Smooth muscle cell (in vitro differentiated cells): ENCODE measurements around the gene CTPS1. TPM values are rescaled to one million over a fixed set of nuclear protein-coding genes. Genes with fewer than 3 reads are reported as not detected.

Experiments used
- DNase-seq: peaks from one replicate; lab custom pipeline; 2025; ENCODE audit not compliant: unreplicated experiment; lab: John Stamatoyannopoulos, UW
- H2AFZ ChIP-seq: fragments of 200-600 bp; sonication (generic); 2 replicates; pipeline ENCODE4 v1.6.0; 2016; ENCODE audit warnings: antibody characterized with exemption, low read depth, mild to moderate bottlenecking
- H3F3A ChIP-seq: fragments of 200-600 bp; sonication (generic); 2 replicates; pipeline ENCODE4 v1.6.0; 2017; ENCODE audit warnings: antibody characterized with exemption, low read depth
- H3K27ac ChIP-seq: fragments of 200-600 bp; sonication (generic); 2 replicates; pipeline ENCODE4 v1.5.1; 2016; ENCODE audit warnings: low read depth, mild to moderate bottlenecking
- H3K27me3 ChIP-seq: fragments of 200-600 bp; sonication (generic); 2 replicates; pipeline ENCODE4 v1.6.1; 2016; ENCODE audit warnings: low read depth, mild to moderate bottlenecking
- H3K36me3 ChIP-seq: fragments of 200-600 bp; sonication (generic); 2 replicates; pipeline ENCODE4 v1.5.1; 2016; ENCODE audit warnings: low read depth
- H3K4me1 ChIP-seq: fragments of 200-600 bp; sonication (generic); 2 replicates; pipeline ENCODE4 v1.5.1; 2016; ENCODE audit warnings: low read depth
- H3K4me2 ChIP-seq: fragments of 200-600 bp; sonication (generic); 2 replicates; pipeline ENCODE4 v1.6.0; 2016; ENCODE audit warnings: mild to moderate bottlenecking
- H3K4me3 ChIP-seq: fragments of 200-600 bp; sonication (generic); 2 replicates; pipeline ENCODE4 v1.5.1; 2016; ENCODE audit warnings: mild to moderate bottlenecking
- H3K79me2 ChIP-seq: fragments of 200-600 bp; sonication (generic); 2 replicates; pipeline ENCODE4 v1.6.0; 2016; ENCODE audit warnings: low read depth, mild to moderate bottlenecking
- H3K9ac ChIP-seq: fragments of 200-600 bp; sonication (generic); 2 replicates; pipeline ENCODE4 v1.6.0; 2016; ENCODE audit warnings: low read depth
- H3K9me3 ChIP-seq: fragments of 200-600 bp; sonication (generic); replicated peaks from 2 replicates; pipeline ENCODE4 v1.5.1; 2016; ENCODE audit warnings: low read depth
- H4K20me1 ChIP-seq: fragments of 200-600 bp; sonication (generic); 2 replicates; pipeline ENCODE4 v1.6.0; 2016; ENCODE audit warnings: low read depth
- WGBS: methylation state at CpG from one replicate; pipeline ENCODE4 v1.1.7; 2016; ENCODE audit warnings: low lambda C conversion rate; 5-methylcytosine and 5-hydroxymethylcytosine counted together
- polyA plus RNA-seq: library from polyadenylated mRNA; unstranded; fragments of >200 nt; fragmentation: Nextera tagmentation; extraction: Ambion mirVana; gene quantifications from 2 replicates; pipeline ENCODE4 v1.2.1, GENCODE V29; 2016
- total RNA-seq: library from RNA; depleted of rRNA; stranded (reverse); fragments of >200 nt; gene quantifications from 2 replicates; pipeline ENCODE4 v1.2.3, GENCODE V29; 2014
- TF ChIP-seq, protein P1 (sequence below): fragments of 200-600 bp; sonication (generic); IDR thresholded peaks from 2 replicates; pipeline ENCODE4 v1.5.1; 2017; ENCODE audit warnings: borderline replicate concordance, mild to moderate bottlenecking, antibody characterized with exemption; ENCODE audit not compliant: insufficient read depth, poor library complexity, severe bottlenecking

The CTPS1 gene
- total and polyA plus RNA-seq, 2 experiments from 2014 or later = 20.9 to 24.4 TPM

DNA sequence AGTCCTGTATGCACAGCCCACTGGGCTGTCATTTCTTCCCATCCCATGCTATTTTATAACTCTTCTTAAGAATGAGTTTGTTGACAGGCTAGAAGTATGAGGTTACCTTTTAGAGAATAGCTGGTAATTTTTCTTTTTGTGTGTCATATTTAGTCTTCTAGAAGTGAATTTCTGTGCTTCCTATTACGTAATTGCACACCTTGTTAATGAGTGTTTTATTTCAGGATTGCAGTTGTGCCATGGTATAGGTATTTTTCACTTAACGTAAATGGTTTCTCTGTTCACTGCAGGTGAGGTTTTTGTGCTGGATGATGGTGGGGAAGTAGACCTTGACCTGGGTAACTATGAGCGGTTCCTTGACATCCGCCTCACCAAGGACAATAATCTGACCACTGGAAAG lies 5.0 kb downstream of the CTPS1 start:
- Histone ChIP-seq H3K9ac (no peak overlapping the region), H3F3A (peaks cover 4% of the 10 kb centered on the region), H4K20me1 (peaks cover 44% of the 10 kb centered on the region), H3K4me1 (peaks cover 13% of the 10 kb centered on the region), H3K79me2 (peaks cover 37% of the 10 kb centered on the region), H3K27ac (no peak overlapping the region), H3K4me2 (no peak overlapping the region), H2AFZ (no peak overlapping the region), H3K27me3 (no peaks in the 10 kb centered on the region), H3K4me3 (no peak overlapping the region), H3K36me3 (peaks cover 19% of the 10 kb centered on the region), H3K9me3 (no peaks in the 10 kb centered on the region)
- 98% methylated on average over 4 of the region's 4 CpGs for WGBS
- TF ChIP-seq, protein P1, sequence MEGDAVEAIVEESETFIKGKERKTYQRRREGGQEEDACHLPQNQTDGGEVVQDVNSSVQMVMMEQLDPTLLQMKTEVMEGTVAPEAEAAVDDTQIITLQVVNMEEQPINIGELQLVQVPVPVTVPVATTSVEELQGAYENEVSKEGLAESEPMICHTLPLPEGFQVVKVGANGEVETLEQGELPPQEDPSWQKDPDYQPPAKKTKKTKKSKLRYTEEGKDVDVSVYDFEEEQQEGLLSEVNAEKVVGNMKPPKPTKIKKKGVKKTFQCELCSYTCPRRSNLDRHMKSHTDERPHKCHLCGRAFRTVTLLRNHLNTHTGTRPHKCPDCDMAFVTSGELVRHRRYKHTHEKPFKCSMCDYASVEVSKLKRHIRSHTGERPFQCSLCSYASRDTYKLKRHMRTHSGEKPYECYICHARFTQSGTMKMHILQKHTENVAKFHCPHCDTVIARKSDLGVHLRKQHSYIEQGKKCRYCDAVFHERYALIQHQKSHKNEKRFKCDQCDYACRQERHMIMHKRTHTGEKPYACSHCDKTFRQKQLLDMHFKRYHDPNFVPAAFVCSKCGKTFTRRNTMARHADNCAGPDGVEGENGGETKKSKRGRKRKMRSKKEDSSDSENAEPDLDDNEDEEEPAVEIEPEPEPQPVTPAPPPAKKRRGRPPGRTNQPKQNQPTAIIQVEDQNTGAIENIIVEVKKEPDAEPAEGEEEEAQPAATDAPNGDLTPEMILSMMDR = no peak
- no peak for DNase-seq

DNA sequence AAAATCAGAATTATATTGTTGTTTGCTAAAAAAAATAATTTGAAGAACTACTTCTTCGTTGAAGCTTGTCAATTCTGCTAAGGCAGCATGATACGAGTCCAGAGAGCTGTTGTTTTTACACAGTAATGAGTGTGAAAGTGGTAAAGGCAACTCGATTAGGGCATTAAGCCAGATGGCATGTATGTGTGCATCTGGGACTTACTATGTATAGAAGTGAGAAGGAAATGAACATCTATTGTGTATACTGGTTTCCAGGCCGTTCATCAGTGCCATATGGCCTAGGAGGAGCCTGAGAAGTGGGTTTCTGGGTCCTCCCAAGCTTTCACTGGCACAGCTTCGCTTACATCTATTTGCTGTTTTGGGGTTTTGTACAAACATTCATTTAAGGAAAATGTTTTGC lies 5.7 kb downstream of the CTPS1 start:
- Histone ChIP-seq H3K27ac (no peak overlapping the region), H2AFZ (no peak overlapping the region), H3F3A (peaks cover 4% of the 10 kb centered on the region), H3K9ac (no peak overlapping the region), H3K4me3 (no peak overlapping the region), H3K27me3 (no peaks in the 10 kb centered on the region), H3K36me3 (peaks cover 25% of the 10 kb centered on the region), H4K20me1 (peaks cover 44% of the 10 kb centered on the region), H3K9me3 (no peaks in the 10 kb centered on the region), H3K79me2 (peaks cover 35% of the 10 kb centered on the region), H3K4me1 (peaks cover 13% of the 10 kb centered on the region), H3K4me2 (no peak overlapping the region)
- TF ChIP-seq, protein P1 = no peak
- DNase-seq = no peak
- 80% methylated on average over 5 of the region's 5 CpGs for WGBS

DNA sequence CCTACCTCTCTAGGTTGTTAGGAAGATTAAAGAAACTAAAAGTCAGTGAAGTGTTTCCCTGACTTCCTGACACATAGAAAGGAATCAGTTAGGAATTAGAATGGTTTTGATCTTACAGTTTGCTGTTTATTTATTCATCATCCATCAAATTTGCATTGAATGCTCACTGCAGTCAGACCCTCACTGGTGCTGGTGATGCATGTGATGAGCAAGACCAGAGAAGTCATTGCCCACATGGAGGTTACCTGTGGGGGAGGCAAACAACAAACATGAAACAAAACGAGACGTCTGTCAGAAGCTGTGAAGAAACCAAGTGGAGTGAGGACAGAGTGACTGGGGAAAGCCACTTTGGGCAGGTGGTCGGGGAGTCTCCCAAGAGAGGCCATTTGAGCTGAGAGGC lies 6.4 kb downstream of the CTPS1 start:
- peaks cover 40% of the 10 kb centered on the region for H4K20me1 ChIP-seq
- peaks cover 28% of the 10 kb centered on the region for H3K79me2 ChIP-seq

DNA sequence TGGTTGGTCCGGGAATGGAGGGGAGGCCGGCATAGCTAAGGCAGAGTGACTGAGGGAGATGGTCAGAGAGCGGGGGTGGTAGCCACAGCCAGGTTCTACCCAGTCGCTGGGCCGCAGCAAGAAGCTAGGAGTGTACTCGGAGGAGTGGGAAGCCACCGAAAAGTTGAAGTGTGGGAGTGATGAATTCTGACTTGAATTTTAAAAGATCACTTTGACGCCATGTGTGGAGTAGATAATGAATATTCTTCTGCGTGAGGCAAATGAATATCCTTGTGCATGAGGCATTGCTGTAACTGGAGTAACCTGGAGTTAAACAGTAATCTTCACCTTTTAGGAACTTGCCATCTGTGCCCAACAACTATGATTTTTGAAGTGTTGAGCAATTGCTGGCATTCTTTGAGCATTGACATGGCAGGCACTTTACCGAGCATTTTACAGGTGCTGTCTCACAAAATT lies 6.9 kb downstream of the CTPS1 start:
- no peak overlapping the region for H3K4me2 ChIP-seq
- no peak overlapping the region for H3K9ac ChIP-seq
- H4K20me1 ChIP-seq = peaks cover 35% of the 10 kb centered on the region
- H3K27ac ChIP-seq = no peak overlapping the region
- no peaks in the 10 kb centered on the region for H3K27me3 ChIP-seq
- H3K79me2 ChIP-seq = peaks cover 23% of the 10 kb centered on the region
- TF ChIP-seq, protein P1 = no peak
- DNase-seq = no peak
- peaks cover 4% of the 10 kb centered on the region for H3F3A ChIP-seq
- H3K9me3 ChIP-seq = no peaks in the 10 kb centered on the region
- no peak overlapping the region for H2AFZ ChIP-seq
- H3K36me3 ChIP-seq = peaks cover 29% of the 10 kb centered on the region
- peaks cover 3% of the 10 kb centered on the region for H3K4me1 ChIP-seq
- no peak overlapping the region for H3K4me3 ChIP-seq
- 98% methylated on average over 10 of the region's 10 CpGs for WGBS

More for the DNA sequence above, 6.4 kb downstream of the CTPS1 start:
- Histone ChIP-seq H3F3A (peaks cover 4% of the 10 kb centered on the region), H3K36me3 (peaks cover 25% of the 10 kb centered on the region), H2AFZ (no peak overlapping the region), H3K4me3 (no peak overlapping the region), H3K9ac (no peak overlapping the region), H3K4me1 (peaks cover 8% of the 10 kb centered on the region), H3K27me3 (no peaks in the 10 kb centered on the region), H3K9me3 (no peaks in the 10 kb centered on the region), H3K27ac (no peak overlapping the region), H3K4me2 (no peak overlapping the region)
- WGBS = 97% methylated on average over 3 of the region's 3 CpGs
- TF ChIP-seq, protein P1 = no peak
- no peak for DNase-seq
